Measurements from ENCODE around the gene CST4. TPM values are rescaled to one million over a fixed set of nuclear protein-coding genes. Genes with fewer than 3 reads are reported as not detected.
"Not testable (repeated sequence)": the region's sequence is repeated elsewhere in the genome, so short reads cannot be mapped to it uniquely, and the experiment has no call there.

The CST4 gene
- total and polyA plus RNA-seq, 2 donors (not counting 3 experiments of a cell fraction or from before 2014, with no cell fraction given) = not detected

- no TSS peak for BruUV-seq (replicated peaks)
- Histone ChIP-seq H3K27ac (ENCODE audit: insufficient read depth, low read depth, low read length) (no peak overlapping the region), H3K4me3 (replicated peaks in 1 of 3; ENCODE audit: insufficient read depth in 1 of 3, low read depth in 1 of 3, low read length in 3 of 3) (no peak overlapping the region), H3K9me1 (replicated peaks; ENCODE audit: control insufficient read depth, extremely low read depth, insufficient read depth, low read length) (no peaks in the 10 kb centered on the region), H3K4me2 (ENCODE audit: insufficient read depth, low read length) (no peak overlapping the region), H4K20me1 (replicated peaks; ENCODE audit: control insufficient read depth, extremely low read depth, insufficient read depth, low read length) (no peaks in the 10 kb centered on the region), H3K9ac (replicated peaks; ENCODE audit: extremely low read depth, insufficient read depth, low read length) (no peak overlapping the region), H2AFZ (ENCODE audit: low read depth, low read length) (no peak overlapping the region), H3K36me3 (ENCODE audit: control insufficient read depth in 2 of 2, extremely low read depth in 1 of 2, insufficient read depth in 2 of 2, low read length in 2 of 2) (no peaks in the 10 kb centered on the region), H3K79me2 (ENCODE audit: control insufficient read depth, insufficient read depth, low read length) (no peaks in the 10 kb centered on the region), H3K9me3 (replicated peaks; ENCODE audit: control insufficient read depth, insufficient read depth, low read length) (no peaks in the 10 kb centered on the region), H3K27me3 (ENCODE audit: control insufficient read depth in 2 of 2, insufficient read depth in 2 of 2, low read length in 2 of 2) (no peaks in the 10 kb centered on the region), H3K4me1 (ENCODE audit: control insufficient read depth, extremely low read depth, insufficient read depth, low read length) (no peaks in the 10 kb centered on the region)
- dilution Hi-C loops (cut with MboI; ENCODE audit: extremely low pct_ligation_motif_present, low sequenced_read_pairs) (no loop called here), intact Hi-C loops (cut with micrococcal nuclease) (no loop called here)
- DNase-seq (ENCODE audit: low read depth, low spot score) (no peak), FAIRE-seq (no peak)
- CTCF ChIA-PET = interaction anchor here (1.0 to 1.9 kb wide), 3 partner anchors 54 to 77 kb away, joined by 3 to 10 read pairs (median 5); no protein-coding TSS in a partner anchor
- POLR2A ChIA-PET = no interaction called here
- TF ChIP-seq MAX (IDR thresholded peaks at IDR 0.05; ENCODE audit: insufficient read depth, insufficient read length) (no peak), GATA2 (IDR thresholded peaks at IDR 0.05; ENCODE audit: insufficient read depth, insufficient read length, low read depth, low read length) (no peak), JUN (IDR thresholded peaks at IDR 0.05; ENCODE audit: borderline replicate concordance, insufficient read depth, insufficient read length, low read depth) (no peak), POLR2AphosphoS5 (IDR thresholded peaks at IDR 0.05; ENCODE audit: insufficient read depth, low read depth, low read length) (no peak)
Measured at GRCh38 chr20:23721962-23722361, 33.1 kb upstream of the CST4 start.

GRCh38 chr20:23719351-23719750 lies 30.5 kb upstream of the CST4 start:
- H4K20me1 ChIP-seq (replicated peaks; ENCODE audit: control insufficient read depth, extremely low read depth, insufficient read depth, low read length); H3K27ac ChIP-seq (ENCODE audit: insufficient read depth, low read depth, low read length); FAIRE-seq; BruUV-seq (replicated peaks); intact Hi-C loops (cut with micrococcal nuclease); H2AFZ ChIP-seq (ENCODE audit: low read depth, low read length); H3K27me3 ChIP-seq (ENCODE audit: control insufficient read depth in 2 of 2, insufficient read depth in 2 of 2, low read length in 2 of 2); H3K79me2 ChIP-seq (ENCODE audit: control insufficient read depth, insufficient read depth, low read length); CTCF ChIA-PET; H3K36me3 ChIP-seq (ENCODE audit: control insufficient read depth in 2 of 2, extremely low read depth in 1 of 2, insufficient read depth in 2 of 2, low read length in 2 of 2); H3K4me1 ChIP-seq (ENCODE audit: control insufficient read depth, extremely low read depth, insufficient read depth, low read length); H3K4me3 ChIP-seq (replicated peaks in 1 of 3; ENCODE audit: insufficient read depth in 1 of 3, low read depth in 1 of 3, low read length in 3 of 3); H3K9ac ChIP-seq (replicated peaks; ENCODE audit: extremely low read depth, insufficient read depth, low read length); dilution Hi-C loops (cut with MboI; ENCODE audit: extremely low pct_ligation_motif_present, low sequenced_read_pairs); H3K9me1 ChIP-seq (replicated peaks; ENCODE audit: control insufficient read depth, extremely low read depth, insufficient read depth, low read length); DNase-seq (ENCODE audit: low read depth, low spot score); H3K4me2 ChIP-seq (ENCODE audit: insufficient read depth, low read length); H3K9me3 ChIP-seq (replicated peaks; ENCODE audit: control insufficient read depth, insufficient read depth, low read length); POLR2A ChIA-PET: not testable (repeated sequence)

GRCh38 chr20:23711778-23712177 lies 22.9 kb upstream of the CST4 start:
- dilution Hi-C loops (cut with MboI; ENCODE audit: extremely low pct_ligation_motif_present, low sequenced_read_pairs); FAIRE-seq; BruUV-seq (replicated peaks): not testable (repeated sequence)

More at GRCh38 chr20:23711778-23712177, 22.9 kb upstream of the CST4 start:
- H3K36me3 ChIP-seq (ENCODE audit: control insufficient read depth in 2 of 2, extremely low read depth in 1 of 2, insufficient read depth in 2 of 2, low read length in 2 of 2); H2AFZ ChIP-seq (ENCODE audit: low read depth, low read length); H3K27ac ChIP-seq (ENCODE audit: insufficient read depth, low read depth, low read length); H3K4me2 ChIP-seq (ENCODE audit: insufficient read depth, low read length); H3K4me3 ChIP-seq (replicated peaks in 1 of 3; ENCODE audit: insufficient read depth in 1 of 3, low read depth in 1 of 3, low read length in 3 of 3); POLR2A ChIA-PET; H3K9me1 ChIP-seq (replicated peaks; ENCODE audit: control insufficient read depth, extremely low read depth, insufficient read depth, low read length); H4K20me1 ChIP-seq (replicated peaks; ENCODE audit: control insufficient read depth, extremely low read depth, insufficient read depth, low read length); H3K4me1 ChIP-seq (ENCODE audit: control insufficient read depth, extremely low read depth, insufficient read depth, low read length); H3K9me3 ChIP-seq (replicated peaks; ENCODE audit: control insufficient read depth, insufficient read depth, low read length); CTCF ChIA-PET; H3K9ac ChIP-seq (replicated peaks; ENCODE audit: extremely low read depth, insufficient read depth, low read length); H3K79me2 ChIP-seq (ENCODE audit: control insufficient read depth, insufficient read depth, low read length); DNase-seq (ENCODE audit: low read depth, low spot score); intact Hi-C loops (cut with micrococcal nuclease): not testable (repeated sequence)
- peaks cover 10 to 13% of the 10 kb centered on the region in 2 experiments for H3K27me3 ChIP-seq (ENCODE audit: control insufficient read depth in 2 of 2, insufficient read depth in 2 of 2, low read length in 2 of 2)
